Fibroblast of upper back skin (primary cell): ENCODE results near the gene GNG11.
"Not testable (repeated sequence)": the region's sequence is repeated elsewhere in the genome, so short reads cannot be mapped to it uniquely, and the experiment has no call there.

Experiments used
- DNase-seq: peaks from one replicate; pipeline ENCODE4 v3.0.0-alpha.2; 2013

GNG11 gene

DNA sequence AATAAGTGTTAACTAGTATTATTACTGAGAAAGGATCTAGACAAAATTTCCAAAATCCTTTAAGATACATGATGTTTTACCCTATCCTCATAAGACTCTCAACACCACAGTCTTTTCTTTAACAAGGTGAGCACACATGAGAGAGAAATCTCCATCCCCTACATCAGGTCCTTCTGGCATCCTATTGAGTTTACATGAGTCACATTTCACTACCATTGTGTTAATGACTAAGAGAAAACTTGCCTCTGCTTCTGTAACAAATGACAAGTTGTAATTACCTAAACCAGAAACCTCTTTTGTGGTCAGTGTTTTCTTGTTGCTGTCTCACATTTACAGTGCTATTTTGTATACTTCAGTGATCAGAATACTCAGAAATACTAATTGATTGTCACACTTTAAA is 9.9 kb upstream of the GNG11 start:
- not testable (repeated sequence) for DNase-seq

DNA sequence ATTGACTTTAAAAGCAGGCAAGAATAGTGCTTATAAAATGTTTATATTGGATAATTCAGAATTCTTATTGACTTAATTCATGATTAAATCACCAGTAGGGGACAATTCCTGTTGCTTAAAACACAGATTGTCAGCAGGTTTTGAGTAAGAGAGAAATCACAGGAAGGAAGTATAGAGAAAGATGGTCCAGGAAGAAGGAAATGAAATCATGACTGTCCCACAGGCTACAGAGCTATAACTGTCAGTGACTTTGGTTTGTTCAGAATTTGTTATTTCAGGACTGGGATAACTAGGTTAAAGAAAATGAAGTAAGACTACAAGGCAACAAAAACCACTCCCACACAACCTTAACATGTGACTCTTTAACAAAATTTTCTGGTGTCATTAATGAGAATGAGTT is 8.3 kb upstream of the GNG11 start:
- DNase-seq, result no peak

DNA sequence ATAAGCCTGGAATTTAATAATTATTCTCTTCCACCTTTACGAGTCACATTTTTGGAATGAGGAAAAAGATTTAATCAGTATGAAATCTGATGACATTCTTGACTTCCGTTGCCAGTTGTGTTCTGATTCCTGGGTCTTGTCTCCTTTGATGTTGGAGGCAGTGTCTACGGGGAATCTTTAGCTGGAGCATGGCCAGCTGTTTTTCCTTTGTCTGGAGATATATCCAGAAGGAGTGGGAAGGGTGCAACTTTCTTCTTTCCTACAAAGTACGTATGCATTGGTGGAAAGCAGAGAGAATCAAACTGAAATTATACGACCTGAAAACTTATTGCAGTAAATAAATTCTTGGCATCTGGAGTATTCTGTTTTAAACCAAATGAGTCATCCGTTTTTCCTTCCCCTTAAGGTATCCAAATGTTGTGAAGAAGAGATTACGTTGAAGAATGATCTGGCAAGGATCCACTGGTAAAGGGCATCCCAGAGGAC is 6.9 kb upstream of the GNG11 start:
- DNase-seq, result peak; percentile 85

DNA sequence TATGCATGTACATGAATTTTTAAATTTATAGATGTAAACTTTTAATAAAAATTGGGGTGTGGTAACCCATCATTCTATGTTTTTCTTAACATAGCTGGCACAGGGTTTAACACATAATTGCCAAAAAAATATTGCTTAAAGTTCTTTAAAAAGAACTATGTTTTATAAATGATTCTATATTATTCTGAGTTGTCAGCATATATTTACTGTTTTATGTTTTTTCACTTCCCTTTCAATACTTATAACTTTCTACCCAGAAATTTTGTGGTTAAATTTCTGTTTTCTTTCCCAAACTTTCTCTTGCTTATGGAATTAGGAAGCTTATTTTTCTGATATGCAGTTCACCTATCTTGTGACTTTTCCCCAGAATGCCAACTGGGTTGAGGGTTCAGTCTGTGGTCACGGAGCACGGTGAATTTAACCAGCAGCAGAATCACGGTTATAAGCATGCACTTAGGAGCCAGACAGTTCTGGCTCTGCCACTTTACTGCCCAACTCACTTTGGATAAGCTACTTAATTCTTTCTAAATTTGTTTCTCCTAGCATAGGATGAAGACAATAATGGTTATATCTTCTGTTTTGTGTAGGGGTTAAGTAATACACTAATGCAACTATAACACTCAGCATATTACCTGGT is 6.2 kb upstream of the GNG11 start:
- not testable (repeated sequence) for DNase-seq

DNA sequence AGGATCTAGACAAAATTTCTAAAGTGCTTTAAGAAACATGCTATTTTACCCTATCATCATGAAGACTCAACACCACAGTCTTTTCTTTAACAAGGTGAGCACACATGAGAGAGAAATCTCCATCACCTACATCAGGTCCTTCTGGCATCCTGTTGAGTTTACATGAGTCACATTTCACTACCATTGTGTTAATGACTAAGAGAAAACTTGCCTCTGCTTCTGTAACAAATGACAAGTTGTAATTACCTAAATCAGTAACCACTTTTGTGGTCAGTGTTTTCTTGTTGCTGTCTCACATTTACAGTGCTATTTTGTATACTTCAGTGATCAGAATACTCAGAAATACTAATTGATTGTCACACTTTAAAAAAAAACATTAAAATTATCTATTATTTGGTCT is 5.6 kb upstream of the GNG11 start:
- DNase-seq, result not testable (repeated sequence)

DNA sequence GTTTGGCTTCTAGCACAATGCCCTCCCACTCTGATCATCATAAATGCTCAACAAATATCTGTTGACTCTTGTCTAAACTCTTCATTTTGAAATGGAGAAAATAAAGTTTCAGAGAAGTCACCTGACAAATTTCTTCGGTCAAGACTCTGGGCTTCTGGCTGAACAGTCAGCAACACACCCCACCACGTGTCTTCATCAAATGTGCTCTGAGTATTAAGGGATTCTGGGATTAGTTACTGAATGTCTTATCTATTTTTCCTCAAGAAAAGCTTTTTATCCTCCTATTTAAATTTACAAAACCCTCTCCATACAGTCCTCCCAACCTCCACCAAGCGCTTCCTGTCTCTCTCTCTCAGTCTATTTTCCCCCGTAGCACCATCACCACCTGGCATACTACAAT is 5.2 kb upstream of the GNG11 start:
- DNase-seq, result not testable (repeated sequence)

DNA sequence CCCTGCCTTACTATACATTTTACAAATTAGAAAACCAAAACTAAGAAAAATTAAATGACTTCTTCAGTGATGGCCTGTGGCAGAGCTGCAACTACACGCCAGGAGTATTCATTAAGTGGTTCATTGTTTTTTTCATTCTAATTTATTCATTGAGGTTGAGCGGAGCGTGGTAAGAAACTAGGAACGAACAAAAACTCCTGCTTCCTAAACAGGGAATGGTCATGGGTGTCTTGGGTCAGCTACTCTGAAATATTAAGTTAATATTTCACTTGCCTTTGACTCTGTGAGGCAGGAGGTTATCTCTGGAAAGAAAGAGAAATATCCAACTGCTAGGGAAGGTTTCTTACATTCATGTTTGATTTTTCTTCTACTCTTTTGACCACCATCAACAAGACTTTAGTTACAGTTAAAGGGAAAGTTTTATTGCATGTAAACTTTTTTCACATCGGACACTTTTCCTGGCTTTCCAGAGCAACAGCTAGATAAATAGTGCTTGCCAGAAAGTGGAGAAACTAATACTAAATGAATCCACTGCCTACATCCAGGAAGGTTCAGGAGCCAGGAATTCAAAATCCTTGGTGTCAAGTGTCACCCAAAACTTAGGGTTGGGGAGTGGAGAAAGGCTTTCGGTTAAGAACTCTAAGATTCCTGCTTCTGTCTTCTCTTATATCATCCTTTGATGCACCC is 896 bp upstream of the GNG11 start:
- no peak for DNase-seq

DNA sequence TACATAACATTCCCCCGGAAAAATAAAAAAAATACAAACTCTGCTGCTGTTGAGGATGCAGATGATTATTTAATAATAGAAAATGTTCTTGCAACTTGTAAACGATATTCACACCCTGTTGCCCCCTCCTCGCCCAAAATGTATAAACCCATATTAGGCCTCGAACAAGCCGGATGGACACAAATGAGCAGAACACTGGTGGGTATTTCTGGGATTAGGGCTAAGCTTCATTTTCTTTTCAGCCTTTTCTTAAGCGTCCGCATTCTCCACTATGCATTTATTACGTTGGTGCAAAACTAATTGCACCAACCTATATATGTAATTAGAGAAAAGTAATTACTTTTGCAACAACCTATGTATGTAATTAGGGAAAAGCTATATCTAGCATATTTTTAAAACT is 349 bp upstream of the GNG11 start:
- no peak for DNase-seq

DNA sequence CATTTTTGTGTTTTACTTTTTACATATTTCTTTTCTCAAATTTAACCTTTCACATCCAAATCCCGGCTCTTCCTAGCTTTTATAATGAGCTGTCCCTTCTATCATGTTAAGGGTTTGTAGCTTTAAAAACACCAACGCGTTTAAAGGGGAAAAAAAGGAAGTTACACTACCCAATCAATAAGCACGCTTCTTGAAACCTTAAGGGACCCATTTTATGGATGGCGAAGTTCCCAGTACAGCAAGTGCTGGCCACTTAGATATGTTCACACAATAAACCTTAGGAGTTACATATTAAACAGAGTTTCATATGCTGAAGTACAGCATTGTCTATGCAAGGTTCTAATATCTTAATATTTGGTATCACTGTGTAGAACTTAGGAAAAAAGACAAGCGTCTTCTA is 1.8 kb downstream of the GNG11 start:
- no peak for DNase-seq

DNA sequence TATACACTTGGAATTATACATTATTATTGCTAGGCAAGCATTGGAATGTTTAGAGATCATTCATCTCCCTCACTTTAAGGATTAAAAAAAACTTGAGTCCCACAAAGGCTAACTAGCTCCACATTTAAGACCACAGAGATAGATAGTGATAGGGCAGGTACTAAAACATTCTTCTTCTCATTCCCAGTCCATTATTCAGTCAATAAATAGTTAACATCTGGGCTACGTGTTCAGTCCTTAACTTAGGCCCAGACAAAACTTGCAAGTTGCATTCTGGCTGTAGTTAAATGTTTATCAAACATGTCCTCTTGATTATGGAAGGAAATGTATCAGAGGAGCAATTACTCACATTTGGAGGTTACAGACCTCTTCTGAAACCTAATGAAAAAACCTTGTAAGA is 2.4 kb downstream of the GNG11 start:
- peak; percentile 61 for DNase-seq

DNA sequence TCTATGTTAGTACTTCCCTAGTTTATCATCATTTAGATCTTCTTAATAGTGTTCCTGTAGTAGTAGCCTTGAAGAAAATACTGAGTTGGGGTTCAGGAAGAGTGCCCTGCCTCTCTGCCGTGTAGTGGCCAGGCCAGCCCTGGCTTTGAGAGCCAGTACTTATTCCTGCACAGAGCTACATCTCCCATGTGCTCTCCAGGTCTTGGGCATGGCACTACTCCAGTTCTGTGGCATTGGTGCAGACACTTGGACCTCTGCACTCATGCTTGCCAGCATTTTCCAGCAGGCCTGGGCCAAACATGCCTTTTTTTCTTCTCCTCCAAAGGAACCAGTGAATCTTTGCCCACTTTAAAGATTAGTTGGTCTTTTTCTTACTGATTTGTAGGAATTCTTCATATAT is 5.3 kb downstream of the GNG11 start:
- no peak for DNase-seq

DNA sequence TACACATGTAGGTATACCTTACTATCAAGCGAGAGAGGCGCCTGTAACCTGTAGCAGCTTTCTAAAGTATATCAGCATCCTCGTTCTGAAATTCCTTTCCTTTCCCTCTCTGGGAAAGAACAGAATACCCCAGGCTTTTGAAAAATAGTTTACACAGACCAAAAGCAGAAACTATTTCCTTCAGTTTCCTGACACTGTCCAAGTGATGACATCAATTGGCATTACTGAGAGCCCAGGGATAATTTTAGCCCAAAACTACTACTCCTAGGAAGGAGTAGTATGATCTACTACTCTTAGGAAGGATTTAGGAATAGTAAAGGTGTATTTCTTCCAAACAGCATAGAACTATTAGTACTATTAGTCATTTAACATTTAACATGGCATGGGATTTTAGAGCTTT is 6.0 kb downstream of the GNG11 start:
- DNase-seq, result no peak

DNA sequence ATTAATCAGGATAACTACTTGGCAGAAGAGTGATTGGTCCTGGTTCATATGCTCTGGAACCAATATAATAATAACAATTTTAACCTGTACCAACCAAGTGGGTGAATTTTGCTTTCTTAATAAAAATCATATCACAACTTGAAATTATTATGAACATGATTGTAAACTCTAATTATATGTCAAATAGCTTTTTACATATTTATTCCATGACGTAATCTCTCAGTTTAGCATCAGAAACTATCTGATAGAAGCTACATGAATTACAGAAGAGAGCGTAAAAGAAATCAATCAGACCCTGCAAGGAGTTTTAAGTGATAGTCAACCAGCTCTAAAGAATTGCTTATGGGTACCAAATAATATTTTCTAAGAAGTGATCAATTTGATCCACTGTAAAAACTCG is 10.1 kb downstream of the GNG11 start:
- no peak for DNase-seq

DNA sequence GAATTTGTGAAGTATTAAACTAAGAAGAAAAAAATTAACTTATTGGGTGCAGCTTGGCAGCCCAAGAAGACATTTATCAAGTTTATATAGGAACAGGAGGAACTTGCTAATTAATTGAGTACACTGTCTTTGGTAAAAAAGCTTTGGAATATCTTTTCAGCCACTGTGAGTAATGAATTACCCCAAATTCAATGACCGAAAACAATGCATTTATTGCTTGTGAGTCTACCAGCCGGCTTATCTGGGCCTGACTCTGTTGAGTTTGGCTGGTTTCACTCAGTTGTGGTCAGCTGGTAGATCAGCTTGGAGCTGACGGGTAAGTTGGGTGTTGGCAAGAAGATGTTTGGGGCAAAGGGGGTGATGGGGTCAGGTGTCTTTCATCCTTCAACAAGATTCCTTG is 11.6 kb downstream of the GNG11 start:
- DNase-seq, result no peak

DNA sequence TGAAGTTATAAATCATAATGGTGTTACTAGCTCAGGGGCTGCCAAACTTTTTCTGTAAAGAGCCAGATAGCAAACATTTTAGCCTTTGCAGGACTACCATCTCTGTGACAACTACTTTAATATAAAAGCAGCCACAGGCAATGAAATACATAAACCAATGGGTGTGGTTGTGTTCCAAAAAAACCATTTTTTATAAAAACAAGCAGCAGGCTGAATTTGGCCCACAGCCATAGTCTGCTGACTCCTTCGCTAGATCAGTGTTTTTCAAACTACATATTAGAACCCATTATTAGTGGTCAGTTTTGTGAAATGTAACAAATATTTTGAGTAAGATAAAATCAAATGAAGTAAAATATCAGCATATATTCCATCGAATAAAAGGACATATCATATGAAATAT is 13.6 kb downstream of the GNG11 start:
- DNase-seq, result no peak

DNA sequence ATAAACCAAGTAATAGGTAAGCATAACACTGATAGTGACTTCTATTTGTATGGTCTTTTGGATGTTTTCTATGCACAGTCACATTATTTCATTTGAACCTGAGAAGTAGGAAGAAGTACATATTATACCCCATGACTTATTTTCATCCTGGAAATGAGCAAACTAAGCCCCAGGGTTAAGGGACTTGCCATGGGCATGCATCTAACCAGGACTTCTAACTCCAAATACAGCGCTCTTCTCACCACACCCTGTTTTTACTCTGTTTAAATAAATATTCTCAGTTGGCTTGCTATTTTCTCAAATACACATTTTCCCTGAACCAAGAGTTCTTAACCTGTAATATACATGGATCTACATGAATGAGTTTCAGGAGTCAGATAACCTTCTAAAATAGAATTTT is 16.3 kb downstream of the GNG11 start:
- DNase-seq, result no peak

DNA sequence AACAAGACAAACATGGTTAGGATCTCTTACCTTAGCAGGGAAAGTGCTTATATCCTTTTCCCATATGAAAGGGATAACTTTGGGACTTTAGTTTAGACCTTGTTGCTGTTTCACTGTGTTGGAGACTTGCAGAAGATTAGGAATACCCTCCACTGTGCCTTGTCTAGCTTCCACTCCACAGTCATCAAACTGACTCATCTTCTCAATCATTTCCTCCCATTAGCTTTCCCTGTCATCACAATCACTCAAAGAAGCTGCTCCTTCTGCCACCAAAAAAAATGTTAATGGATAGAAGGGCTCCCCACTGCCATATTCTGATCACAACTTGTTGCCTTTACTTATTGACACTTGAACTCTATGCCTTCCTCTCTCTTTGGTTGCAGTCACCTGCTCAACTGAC is 16.8 kb downstream of the GNG11 start:
- DNase-seq, result no peak

DNA sequence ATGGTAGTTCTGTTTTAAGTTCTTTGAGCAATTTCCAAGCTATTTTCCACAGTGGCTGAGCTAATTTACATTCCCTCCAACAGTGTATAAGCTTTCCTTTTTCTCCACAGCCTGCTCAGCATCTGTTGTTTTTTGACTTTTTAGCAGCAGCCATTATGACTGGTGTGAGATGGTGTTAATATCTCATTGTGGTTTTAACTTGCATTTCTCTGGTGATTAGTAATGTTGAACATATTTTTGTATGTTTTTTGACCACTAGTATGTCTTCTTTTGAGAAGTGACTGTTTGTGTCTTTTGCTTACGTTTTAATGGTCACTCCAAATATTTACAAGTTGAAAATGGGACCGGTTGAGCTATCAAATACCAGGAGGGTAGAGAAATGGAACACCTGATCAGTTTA is 20.4 kb downstream of the GNG11 start:
- DNase-seq, result peak; percentile 71

DNA sequence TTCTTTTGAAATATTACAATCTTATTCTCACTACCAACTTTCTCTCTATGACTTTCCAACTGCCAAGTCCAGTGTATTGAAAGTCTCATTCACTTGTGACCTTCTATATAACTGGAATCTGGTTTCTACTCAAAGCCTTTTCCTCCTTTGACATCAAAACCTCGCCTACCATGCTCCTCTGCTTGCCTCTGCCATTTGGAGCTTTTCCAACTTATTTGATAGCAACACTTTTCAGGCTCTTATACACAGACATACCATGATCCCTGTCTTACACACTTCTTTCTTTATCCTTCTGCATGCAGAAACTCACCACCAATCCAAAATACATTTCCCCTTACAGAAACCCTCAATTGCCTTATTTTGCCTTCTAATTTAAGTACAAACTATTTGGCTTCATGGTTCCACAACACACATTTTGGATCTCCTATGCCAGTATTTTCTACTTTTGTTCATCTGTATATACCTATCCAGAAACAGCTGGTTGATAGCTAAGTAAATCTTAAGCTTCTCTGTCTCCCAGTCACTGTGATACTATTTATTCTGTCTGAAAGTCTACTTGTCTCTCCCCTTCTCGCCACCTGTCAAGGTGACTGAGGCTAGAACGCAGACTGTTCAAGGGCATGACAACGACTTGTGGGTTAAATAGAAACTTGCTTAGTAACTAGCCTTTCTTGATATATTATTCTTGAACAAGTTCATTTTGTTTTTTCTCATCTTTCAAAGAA is 22.4 kb downstream of the GNG11 start:
- no peak for DNase-seq

DNA sequence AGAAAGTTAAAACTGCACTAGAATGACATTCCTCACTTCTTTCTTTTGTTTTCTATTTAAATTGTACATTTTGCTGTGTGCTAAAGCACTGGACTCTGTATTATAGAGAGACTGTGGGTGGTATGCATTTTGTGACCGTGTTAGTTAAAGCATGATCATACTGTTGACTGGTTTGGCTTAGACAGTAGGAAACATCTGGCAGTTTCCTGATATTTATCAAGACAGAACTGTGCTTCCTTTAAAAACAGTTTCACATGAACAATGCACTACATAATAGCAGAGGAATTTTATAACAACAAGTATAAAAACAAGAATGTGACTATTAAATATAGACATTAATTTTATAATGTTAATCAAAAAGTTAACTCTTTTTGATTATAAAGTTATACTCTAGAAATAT is 23.1 kb downstream of the GNG11 start:
- no peak for DNase-seq

DNA sequence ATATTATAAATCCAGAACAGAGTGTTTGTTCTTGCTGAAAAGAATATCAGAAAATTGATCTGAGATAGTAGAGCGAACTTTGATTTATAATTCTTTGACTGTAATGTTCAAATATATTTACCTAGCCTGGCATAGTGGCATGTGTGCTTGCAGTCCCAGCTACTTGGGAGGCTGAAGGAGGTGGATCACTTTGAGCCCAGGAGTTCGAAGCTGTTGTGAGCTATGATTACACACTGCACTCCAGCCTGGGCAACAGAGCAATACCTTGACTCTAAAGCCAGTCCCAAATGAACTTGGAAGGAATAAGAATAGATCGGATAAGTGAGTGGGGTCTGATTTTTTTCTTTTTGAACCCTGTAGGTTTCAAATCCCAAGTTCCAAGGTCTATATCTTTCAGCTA is 23.5 kb downstream of the GNG11 start:
- no peak for DNase-seq

DNA sequence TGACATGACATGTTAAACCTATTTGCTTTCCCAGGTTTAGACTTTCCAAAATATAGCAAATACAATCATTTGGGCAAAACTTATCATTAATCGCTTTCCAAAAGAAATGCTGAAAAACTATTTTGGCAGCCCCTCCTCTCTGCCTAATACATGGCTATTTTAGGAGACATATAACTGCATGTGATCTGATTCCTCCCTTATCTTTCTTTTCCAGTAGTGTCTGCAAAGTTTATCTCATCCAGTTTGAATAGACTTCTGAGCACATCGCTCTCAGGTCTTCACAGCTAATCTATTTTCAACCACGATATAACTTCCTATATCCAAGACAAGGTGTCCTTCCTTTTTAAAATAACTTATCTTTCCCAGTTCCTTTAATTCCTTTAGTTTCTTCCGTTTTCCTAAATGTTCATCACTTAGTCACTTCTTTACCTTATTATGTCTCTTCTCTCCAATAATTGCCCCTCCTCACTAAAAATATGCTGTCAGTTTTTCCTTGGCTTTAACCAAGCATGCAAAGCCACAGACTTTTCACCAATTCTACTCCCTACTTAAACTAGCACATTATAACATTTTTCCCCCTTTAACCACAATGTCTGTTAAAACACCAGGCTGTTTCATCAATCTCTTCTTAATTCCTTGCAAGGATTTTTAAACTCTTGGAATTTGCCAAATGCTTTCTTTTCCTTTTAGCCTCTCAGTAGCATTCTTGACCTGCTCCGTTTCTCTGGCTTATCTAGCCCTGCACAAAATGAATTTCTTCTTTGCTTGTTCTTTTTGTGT is 24.4 kb downstream of the GNG11 start:
- peak; percentile 83 for DNase-seq

DNA sequence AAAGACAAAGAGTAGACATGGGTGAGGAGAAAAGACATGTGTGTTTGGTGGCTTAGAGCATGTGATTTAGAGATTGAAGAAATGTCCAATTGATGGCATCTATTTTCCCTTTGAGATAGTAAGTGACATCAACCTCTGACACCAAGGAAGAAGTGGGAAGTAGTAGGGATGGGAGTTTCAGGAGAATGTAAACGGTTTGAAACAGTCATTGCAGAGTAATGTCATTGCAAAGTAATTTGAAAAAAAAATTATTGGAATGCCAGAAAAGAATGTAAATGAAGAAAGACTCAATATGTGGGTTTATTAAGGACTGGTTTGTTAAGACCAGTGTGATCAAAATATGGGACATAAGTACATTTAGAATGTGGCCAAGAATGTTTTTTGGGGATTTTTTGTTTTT is 26.6 kb downstream of the GNG11 start:
- DNase-seq, result peak; percentile 78
